K562 (cell line): ENCODE measurements around the gene TMC1. TPM values are rescaled to one million over a fixed set of nuclear protein-coding genes. Genes with fewer than 3 reads are reported as not detected.

Source experiments
- CBX1 ChIP-seq: sonication (generic); IDR thresholded peaks from 2 replicates; pipeline ENCODE4 v1.6.1; 2016; ENCODE audit warnings: antibody characterized with exemption, low read depth, mild to moderate bottlenecking
- CCNT2 ChIP-seq: IDR thresholded peaks from 2 replicates; pipeline ENCODE4 v1.6.1; 2011; ENCODE audit warnings: borderline replicate concordance, low read depth, mild to moderate bottlenecking, moderate library complexity, mixed read lengths, low read length; ENCODE audit not compliant: insufficient read length; ENCODE audit errors: extremely low read depth
- E4F1 ChIP-seq: fragments of 250-450 bp; sonication (Bioruptor Pico); IDR thresholded peaks from 2 replicates; pipeline ENCODE4 v1.5.0; 2021; ENCODE audit warnings: mild to moderate bottlenecking, borderline replicate concordance
- GATAD2B ChIP-seq: fragments of 450-650 bp; IDR thresholded peaks from 2 replicates; pipeline ENCODE4 v1.6.1; 2017; ENCODE audit warnings: mild to moderate bottlenecking, borderline replicate concordance
- HDAC2 ChIP-seq: fragments of 450-650 bp; IDR thresholded peaks from 2 replicates; pipeline ENCODE4 v1.6.1; 2016; ENCODE audit warnings: mild to moderate bottlenecking
- HES1 ChIP-seq: fragments of 450-650 bp; IDR thresholded peaks from 2 replicates; pipeline ENCODE4 v1.6.1; 2016; ENCODE audit warnings: low read depth, mild to moderate bottlenecking, moderate library complexity
- HSF4 ChIP-seq: fragments of 250-450 bp; sonication (Bioruptor Pico); IDR thresholded peaks from 2 replicates; pipeline ENCODE4 v2.1.2; 2022; ENCODE audit warnings: mild to moderate bottlenecking, moderate library complexity, borderline replicate concordance
- MNT ChIP-seq, 2 experiments: fragments of 450-650 bp; conservative IDR thresholded peaks; 2 replicates each; pipeline ENCODE4 v1.6.1; 2017; ENCODE audit warnings: mild to moderate bottlenecking in 2 of 2, moderate library complexity in 2 of 2
- POLR2B ChIP-seq: fragments of 450-650 bp; IDR thresholded peaks from 2 replicates; pipeline ENCODE4 v1.6.1; 2018; ENCODE audit warnings: low read depth; ENCODE audit not compliant: partially characterized antibody
- POLR3G ChIP-seq: IDR thresholded peaks from 2 replicates; pipeline ENCODE4 v1.6.1; 2011; ENCODE audit not compliant: insufficient read length, insufficient replicate concordance; ENCODE audit errors: extremely low read depth
- TBP ChIP-seq: optimal IDR thresholded peaks from 2 replicates; pipeline ENCODE3; 2011; ENCODE audit warnings: low read depth, low read length, improper control_type of control experiment
- VEZF1 ChIP-seq: fragments of 200-800 bp; sonication (Bioruptor generic); IDR thresholded peaks from 2 replicates; pipeline ENCODE4 v1.6.1; 2017; ENCODE audit warnings: missing genetic modification characterization, missing compliant biosample characterization
- ZKSCAN3 ChIP-seq: fragments of 250-450 bp; sonication (Bioruptor Pico); IDR thresholded peaks from 2 replicates; pipeline ENCODE4 v1.4.0; 2020
- ZNF592 ChIP-seq: fragments of 450-650 bp; IDR thresholded peaks from 2 replicates; pipeline ENCODE4 v1.6.1; 2017; ENCODE audit warnings: antibody characterized with exemption, mild to moderate bottlenecking
- ZNF699 ChIP-seq: fragments of 250-450 bp; sonication (Bioruptor Pico); IDR thresholded peaks from 2 replicates; pipeline ENCODE4 v1.8.0; 2021; ENCODE audit warnings: mild to moderate bottlenecking, moderate library complexity; ENCODE audit not compliant: insufficient replicate concordance
- ZNF717 ChIP-seq: fragments of 250-450 bp; sonication (Bioruptor Pico); IDR thresholded peaks from 2 replicates; pipeline ENCODE4 v1.5.0; 2021
- polyA plus RNA-seq, 8 experiments: library from polyadenylated mRNA; depleted of rRNA in 4 of 8; stranded (reverse) in 5 of 8; unstranded in 3 of 8; fragments of >200 nt; fragmentation: Nextera tagmentation in 2 of 8; fragmentation: Illumina TruSeq in 1 of 8; extraction: Ambion mirVana in 2 of 8; extraction: Trizol in 1 of 8; gene quantifications; 2 replicates each; pipeline versions ENCODE4 v1.2.1 to v1.2.3, GENCODE V29; 2011 to 2014; ENCODE audit warnings: inconsistent platforms in 1 of 8, missing spikeins in 1 of 8
- total RNA-seq, 7 experiments: library from RNA; depleted of rRNA in 6 of 7; stranded (reverse); fragments of >200 nt in 6 of 7; fragmentation: Illumina TruSeq in 2 of 7; extraction: Trizol in 2 of 7; gene quantifications; 2 replicates each; pipeline versions ENCODE4 v1.2.1 to v1.2.3, GENCODE V29; 2011 to 2021; ENCODE audit warnings: low replicate concordance in 1 of 7

TMC1 gene
- total and polyA plus RNA-seq, 9 of the 15 experiments (the other 6 are each of a cell fraction or from before 2014, with no cell fraction given): 0.10 to 0.15 TPM; not detected in 7

- TF ChIP-seq POLR3G (no peak), POLR2B (no peak), E4F1 (CRISPR knock-in tag) (no peak), ZNF699 (CRISPR knock-in tag) (no peak), ZNF592 (peak; percentile 96), GATAD2B (no peak), ZNF717 (no peak), ZKSCAN3 (no peak), HSF4 (no peak), MNT (conservative IDR thresholded peaks at IDR 0.05) (no peak), VEZF1 (peak; percentile 46; the same call in 1 of the 2 replicates), HES1 (no peak), CBX1 (no peak), TBP (no peak), CCNT2 (no peak), HDAC2 (no peak; the same call in 1 of the 2 replicates)
Measured at GRCh38 chr9:72858089-72858912, 336.9 kb downstream of the TMC1 start (continued).
